GM19395 (cell line): Measurements from ENCODE around the gene SDK1.
"Not testable (repeated sequence)": the region's sequence is repeated elsewhere in the genome, so short reads cannot be mapped to it uniquely, and the experiment has no call there.

Source experiments
- ATAC-seq: cut with Tn5 transposase; IDR thresholded peaks from one replicate; pipeline ENCODE4 v1.9.1; 2021; ENCODE audit warnings: mild to moderate bottlenecking, moderate library complexity; ENCODE audit not compliant: unreplicated experiment

SDK1 gene

DNA sequence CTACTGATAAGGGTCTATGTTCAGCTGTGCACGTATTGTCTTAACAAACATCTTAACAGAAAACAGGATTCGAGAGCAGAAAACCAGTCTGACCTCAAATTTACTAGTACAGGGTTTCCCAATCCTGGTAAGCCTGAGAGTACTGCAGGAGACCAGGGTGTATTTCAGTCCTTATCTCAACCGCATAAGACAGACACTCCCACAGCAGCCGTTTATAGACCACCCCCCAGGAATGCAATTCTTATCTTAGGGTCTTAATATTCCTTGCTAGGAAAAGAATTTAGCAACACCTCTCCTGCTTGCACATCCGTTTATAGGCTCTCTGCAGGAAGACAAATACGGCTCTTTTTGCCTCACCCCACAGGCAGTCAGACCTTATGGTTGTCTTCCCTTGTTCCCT, 277.3 kb downstream of the SDK1 start:
- no peak for ATAC-seq

- no peak for ATAC-seq
Observed at GRCh38 chr7:3579638-3580219, 278.7 kb downstream of the SDK1 start.

DNA sequence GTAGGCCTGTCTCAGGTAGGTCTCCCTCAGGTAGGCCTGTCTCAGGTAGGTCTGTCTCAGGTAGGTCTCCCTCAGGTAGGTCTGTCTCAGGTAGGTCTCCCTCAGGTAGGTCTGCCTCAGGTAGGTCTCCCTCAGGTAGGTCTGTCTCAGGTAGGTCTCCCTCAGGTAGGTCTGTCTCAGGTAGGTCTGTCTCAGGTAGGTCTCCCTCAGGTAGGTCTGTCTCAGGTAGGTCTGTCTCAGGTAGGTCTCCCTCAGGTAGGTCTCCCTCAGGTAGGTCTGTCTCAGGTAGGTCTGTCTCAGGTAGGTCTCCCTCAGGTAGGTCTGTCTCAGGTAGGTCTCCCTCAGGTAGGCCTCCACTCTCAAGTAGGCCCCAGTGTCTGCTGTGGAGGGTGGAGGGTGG, 281.1 kb downstream of the SDK1 start:
- ATAC-seq: not testable (repeated sequence)

DNA sequence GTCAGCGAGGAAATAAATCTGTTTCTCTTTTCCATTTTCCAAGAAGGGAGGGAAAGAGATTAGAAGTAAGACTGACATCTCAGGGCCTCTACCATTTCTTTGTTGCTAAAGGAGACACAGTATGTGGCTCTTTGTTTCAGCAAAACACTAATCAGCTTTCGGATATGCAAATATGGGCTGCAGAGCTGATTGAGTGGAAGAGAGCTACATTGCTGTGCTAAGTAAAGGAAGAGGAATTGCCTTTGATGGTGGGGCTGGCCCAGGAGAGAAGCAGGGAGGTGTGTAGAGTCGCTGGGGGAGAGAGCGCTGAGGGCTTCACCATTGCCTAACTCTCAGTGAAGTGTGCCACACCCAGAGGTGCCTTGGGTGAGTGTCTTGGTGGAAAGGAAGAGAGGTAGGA, 284.8 kb downstream of the SDK1 start:
- ATAC-seq: no peak

GRCh38 chr7:3588341-3588740, 287.3 kb downstream of the SDK1 start:
- ATAC-seq: no peak

GRCh38 chr7:3589752-3590151, 288.7 kb downstream of the SDK1 start:
- ATAC-seq: no peak

DNA sequence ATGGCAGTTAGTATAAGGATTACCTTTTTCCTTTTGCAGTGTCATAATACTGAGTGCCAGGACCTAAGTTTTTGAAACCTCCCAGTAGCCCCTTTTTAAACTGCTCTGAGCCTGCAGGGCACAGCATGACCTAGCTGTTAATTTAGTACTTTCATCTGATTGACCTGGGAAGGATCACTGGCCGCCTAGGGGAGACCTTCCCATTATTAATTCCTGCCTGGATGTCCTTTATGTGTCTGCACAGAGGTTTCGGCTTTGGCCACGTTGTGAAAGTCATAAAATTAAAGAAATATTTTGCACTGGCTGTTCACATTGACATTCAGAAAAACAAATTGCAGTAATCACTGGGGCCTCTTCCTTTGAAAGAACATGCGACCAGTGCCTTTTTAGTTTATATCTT, 290.2 kb downstream of the SDK1 start:
- ATAC-seq: no peak

- no peak for ATAC-seq
Observed at GRCh38 chr7:3591944-3592343, 290.9 kb downstream of the SDK1 start.

- no peak for ATAC-seq
Observed at GRCh38 chr7:3592401-3593134, 291.5 kb downstream of the SDK1 start.

DNA sequence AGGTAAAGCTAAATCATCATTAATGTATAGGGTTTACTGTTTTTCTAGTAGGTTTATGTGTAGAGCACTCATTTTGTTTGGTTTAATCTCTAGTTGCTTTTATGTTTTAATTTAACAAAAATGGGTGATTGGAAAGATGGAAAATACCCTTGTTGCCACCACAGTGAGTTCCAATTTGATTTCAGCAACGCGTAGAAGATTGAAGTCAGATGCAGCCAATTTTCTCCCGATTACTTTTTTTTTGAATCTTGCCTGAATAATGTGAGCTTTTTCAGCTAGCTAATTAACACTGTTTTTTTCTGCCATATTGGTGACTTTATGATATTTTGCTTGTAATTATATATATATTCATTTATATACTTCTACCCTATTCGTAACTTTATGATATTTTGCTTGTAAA, 293.8 kb downstream of the SDK1 start:
- ATAC-seq: no peak

DNA sequence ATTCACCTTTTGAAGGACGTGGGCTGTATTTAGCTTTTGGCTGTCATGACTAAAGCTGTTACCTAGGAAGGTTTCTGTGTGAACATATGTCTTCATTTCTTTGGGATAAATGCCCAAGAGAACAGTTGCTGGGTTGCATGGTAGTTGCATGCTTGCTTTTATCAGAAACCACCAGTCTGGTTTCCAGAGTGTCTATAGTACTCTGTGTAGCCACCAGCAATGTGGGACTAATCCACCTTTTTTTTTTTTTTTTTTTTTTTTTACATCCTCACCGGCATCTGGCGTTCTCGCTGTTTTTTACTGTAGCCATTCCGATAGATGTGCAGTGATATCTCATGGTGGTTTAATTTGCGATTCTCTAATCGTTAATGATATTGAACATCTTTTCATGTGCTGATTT, 297.8 kb downstream of the SDK1 start:
- ATAC-seq: no peak

DNA sequence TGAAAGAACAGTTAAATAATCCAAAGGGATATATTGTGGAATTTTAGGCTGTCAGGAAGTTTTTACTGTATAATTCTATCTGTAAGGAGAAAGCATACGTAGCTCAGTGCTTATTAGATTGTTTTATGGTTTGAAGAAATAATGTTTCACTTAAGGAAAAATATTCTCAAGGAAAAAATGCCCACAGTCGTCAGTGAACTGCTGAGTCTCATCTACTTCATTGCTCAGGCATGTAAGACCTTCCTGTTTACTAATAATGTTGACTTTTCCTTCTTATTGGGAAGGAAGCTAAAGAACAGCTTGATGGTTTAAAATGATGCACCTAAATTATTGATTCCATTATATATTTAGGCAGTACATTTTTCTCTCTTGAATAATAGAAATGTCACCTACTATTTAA, 304.2 kb downstream of the SDK1 start:
- no peak for ATAC-seq

DNA sequence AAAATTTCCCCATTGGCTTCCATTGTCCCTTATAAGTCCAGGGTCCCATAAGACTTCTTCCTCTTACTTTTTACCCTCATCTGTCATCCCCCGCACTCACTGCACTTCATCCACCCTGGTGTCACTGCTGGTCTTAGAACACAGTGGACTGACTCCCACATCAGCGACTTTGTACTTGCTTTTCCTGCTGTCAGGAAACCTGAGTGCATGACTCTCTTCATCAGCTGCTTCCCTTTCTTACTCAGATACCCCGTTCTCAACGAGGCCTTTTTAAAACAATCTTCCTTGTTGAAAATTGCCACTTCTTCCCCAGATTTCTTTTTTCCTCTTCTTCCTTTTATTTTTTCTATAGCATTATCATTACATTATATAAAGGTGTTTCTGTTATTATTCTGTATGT, 305.4 kb downstream of the SDK1 start:
- ATAC-seq: no peak

- ATAC-seq: no peak
Observed at GRCh38 chr7:3607847-3608246, 306.8 kb downstream of the SDK1 start.

- no peak for ATAC-seq
Observed at GRCh38 chr7:3616306-3616705, 315.3 kb downstream of the SDK1 start.

GRCh38 chr7:3630081-3630480, 329.0 kb downstream of the SDK1 start:
- no peak for ATAC-seq

- ATAC-seq: no peak
Observed at GRCh38 chr7:3634396-3634795, 333.3 kb downstream of the SDK1 start.

- no peak for ATAC-seq
Observed at GRCh38 chr7:3636131-3636860, 335.2 kb downstream of the SDK1 start.

DNA sequence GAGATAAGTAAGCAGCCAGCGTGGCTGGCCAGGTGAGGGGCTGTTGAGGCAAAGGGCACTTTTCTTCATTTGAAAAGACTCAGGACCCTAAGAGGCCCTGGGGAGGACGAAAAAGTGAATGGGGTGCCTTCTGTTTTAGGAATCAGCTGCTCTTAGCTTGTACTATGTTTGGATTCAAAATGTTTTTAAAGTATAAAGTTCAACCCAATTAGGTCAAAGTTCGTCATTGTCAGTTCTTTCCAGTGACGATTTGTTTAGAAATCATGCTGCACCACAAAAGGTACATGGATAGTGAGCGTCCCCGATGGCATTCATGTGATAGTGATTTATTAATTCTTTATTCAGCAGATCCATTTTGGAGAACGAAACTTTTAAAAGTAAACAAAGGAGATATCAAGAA, 338.2 kb downstream of the SDK1 start:
- ATAC-seq: no peak

DNA sequence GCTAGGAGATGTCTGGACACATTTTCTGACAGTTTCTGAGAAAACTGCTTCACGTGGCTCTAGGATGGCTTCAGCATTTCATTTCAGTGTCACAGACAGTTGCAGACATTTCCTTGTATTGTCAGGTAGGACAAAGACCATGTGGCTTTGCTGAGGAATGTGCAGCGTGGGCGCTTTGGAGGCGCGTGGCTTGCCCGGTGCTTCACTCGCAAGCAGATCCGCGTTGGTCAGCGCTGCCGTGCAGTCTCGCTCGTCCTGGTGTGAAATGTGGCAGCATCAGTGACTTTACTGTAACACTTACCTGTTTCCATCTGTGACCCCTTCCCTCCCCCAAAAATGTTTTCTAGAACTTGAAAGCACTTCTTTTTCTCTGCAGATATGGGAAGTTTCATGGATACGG, 340.5 kb downstream of the SDK1 start:
- no peak for ATAC-seq

GRCh38 chr7:3643091-3643490, 342.0 kb downstream of the SDK1 start:
- ATAC-seq: no peak

GRCh38 chr7:3648276-3648675, 347.2 kb downstream of the SDK1 start:
- ATAC-seq: no peak
